ENCODE measurements around the gene THBS3. TPM values are rescaled to one million over a fixed set of nuclear protein-coding genes. Genes with fewer than 3 reads are reported as not detected.
A peak's percentile ranks its signal among the peaks of the same experiment; 100 is the strongest.
"Not testable (repeated sequence)": the region's sequence is repeated elsewhere in the genome, so short reads cannot be mapped to it uniquely, and the experiment has no call there.

Gene THBS3
- total RNA-seq, 1 donor from 2014 or later = 24.9 TPM

DNA sequence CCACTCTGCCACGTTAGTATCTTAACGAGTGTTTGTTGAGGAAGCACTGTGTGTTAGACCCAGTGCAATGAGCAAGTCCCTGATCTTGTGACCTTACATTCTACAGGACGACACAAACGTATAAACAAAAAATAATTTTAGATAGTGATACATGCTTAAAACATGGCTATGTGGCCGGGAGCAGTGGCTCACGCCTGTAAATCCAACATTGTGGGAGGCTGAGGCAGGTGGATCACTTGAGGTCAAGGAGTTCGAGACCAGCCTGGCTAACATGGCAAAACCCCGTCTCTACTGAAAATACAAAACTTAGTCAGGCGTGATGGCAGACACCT lies 20.4 kb upstream of the THBS3 start:
- Histone ChIP-seq H3K27me3 (no peaks in the 10 kb centered on the region), H3K4me1 (peaks cover 27% of the 10 kb centered on the region), H3K4me3 (peak overlapping the region; percentile 71), H3K27ac (peak overlapping the region; percentile 84), H3K9me3 (no peaks in the 10 kb centered on the region), H3K36me3 (no peaks in the 10 kb centered on the region)
- intact Hi-C loops (cut with DNase I) = no loop called here
- no peak for ATAC-seq
- TF ChIP-seq, protein P1, sequence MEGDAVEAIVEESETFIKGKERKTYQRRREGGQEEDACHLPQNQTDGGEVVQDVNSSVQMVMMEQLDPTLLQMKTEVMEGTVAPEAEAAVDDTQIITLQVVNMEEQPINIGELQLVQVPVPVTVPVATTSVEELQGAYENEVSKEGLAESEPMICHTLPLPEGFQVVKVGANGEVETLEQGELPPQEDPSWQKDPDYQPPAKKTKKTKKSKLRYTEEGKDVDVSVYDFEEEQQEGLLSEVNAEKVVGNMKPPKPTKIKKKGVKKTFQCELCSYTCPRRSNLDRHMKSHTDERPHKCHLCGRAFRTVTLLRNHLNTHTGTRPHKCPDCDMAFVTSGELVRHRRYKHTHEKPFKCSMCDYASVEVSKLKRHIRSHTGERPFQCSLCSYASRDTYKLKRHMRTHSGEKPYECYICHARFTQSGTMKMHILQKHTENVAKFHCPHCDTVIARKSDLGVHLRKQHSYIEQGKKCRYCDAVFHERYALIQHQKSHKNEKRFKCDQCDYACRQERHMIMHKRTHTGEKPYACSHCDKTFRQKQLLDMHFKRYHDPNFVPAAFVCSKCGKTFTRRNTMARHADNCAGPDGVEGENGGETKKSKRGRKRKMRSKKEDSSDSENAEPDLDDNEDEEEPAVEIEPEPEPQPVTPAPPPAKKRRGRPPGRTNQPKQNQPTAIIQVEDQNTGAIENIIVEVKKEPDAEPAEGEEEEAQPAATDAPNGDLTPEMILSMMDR (IDR thresholded peaks at IDR 0.05) = no peak
- no peak for DNase-seq

- TF ChIP-seq, protein P1 (IDR thresholded peaks at IDR 0.05) = no peak
- no peaks in the 10 kb centered on the region for H3K27me3 ChIP-seq
- no peaks in the 10 kb centered on the region for H3K36me3 ChIP-seq
- peak; percentile 98 for ATAC-seq
- intact Hi-C loops (cut with DNase I) = no loop called here
- peak; percentile 98 for DNase-seq
- peak overlapping the region; percentile 71 for H3K4me3 ChIP-seq
- peak overlapping the region; percentile 84 for H3K27ac ChIP-seq
- no peaks in the 10 kb centered on the region for H3K9me3 ChIP-seq
- peaks cover 27% of the 10 kb centered on the region for H3K4me1 ChIP-seq
Measured at GRCh38 chr1:155227261-155228095, 19.8 kb upstream of the THBS3 start.

- peak; percentile 45 for ATAC-seq
- intact Hi-C loops (cut with DNase I) = no loop called here
- peak; percentile 80 for DNase-seq
- Histone ChIP-seq H3K36me3 (no peaks in the 10 kb centered on the region), H3K27me3 (no peaks in the 10 kb centered on the region), H3K4me1 (peaks cover 27% of the 10 kb centered on the region), H3K4me3 (peak overlapping the region; percentile 71), H3K27ac (peak overlapping the region; percentile 84), H3K9me3 (no peaks in the 10 kb centered on the region)
- TF ChIP-seq, protein P1 (IDR thresholded peaks at IDR 0.05) = no peak
Measured at GRCh38 chr1:155226910-155227260, 19.2 kb upstream of the THBS3 start.

DNA sequence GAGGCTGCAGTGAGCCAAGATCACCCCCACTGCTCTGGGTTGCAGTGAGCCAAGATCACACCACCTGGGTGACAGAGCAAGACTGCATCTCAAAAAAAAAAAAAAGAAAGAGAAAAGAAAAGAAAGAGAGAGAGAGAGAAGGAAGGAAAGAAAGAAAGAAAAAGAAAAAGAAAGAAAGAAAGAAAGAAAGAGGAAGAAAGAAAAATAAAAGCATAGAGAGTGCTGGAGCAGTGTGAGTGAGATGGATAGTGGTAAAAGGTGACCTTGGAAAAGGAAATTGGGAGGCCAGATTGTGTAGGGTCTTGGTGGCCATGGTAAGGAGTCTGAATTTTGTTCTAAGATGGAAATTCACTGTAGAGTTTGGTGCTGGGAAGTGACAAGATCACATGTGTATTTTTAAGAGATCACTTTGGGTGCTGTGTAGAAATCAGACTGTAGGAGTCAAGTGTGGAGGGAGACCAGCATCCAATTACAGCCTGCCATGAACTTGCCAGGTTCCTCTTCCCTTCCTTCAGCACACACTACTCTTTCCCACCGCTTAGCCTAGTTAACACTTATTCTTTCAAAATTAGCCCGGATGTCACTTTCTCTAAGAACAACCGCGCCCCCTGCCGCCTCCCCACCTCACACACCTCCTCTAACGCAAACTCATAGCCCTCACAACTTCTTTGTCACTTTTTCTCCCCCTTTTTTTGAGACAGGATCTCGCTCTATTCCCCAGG lies 18.7 kb upstream of the THBS3 start:
- H3K4me3 ChIP-seq = peak overlapping the region; percentile 71
- DNase-seq (peak; percentile 88), ATAC-seq (peak; percentile 65)
- H3K36me3 ChIP-seq = no peaks in the 10 kb centered on the region
- H3K4me1 ChIP-seq = peaks cover 27% of the 10 kb centered on the region
- TF ChIP-seq, protein P1 (IDR thresholded peaks at IDR 0.05) = peak; percentile 45
- no peaks in the 10 kb centered on the region for H3K9me3 ChIP-seq
- intact Hi-C loops (cut with DNase I) = no loop called here
- no peaks in the 10 kb centered on the region for H3K27me3 ChIP-seq
- peak overlapping the region; percentile 84 for H3K27ac ChIP-seq

GRCh38 chr1:155225404-155225759 lies 17.7 kb upstream of the THBS3 start:
- DNase-seq; ATAC-seq; H3K27me3 ChIP-seq; intact Hi-C loops (cut with DNase I); H3K4me3 ChIP-seq; H3K36me3 ChIP-seq; H3K9me3 ChIP-seq: not testable (repeated sequence)
- Histone ChIP-seq H3K4me1 (peaks cover 27% of the 10 kb centered on the region), H3K27ac (peak overlapping the region; percentile 55)

DNA sequence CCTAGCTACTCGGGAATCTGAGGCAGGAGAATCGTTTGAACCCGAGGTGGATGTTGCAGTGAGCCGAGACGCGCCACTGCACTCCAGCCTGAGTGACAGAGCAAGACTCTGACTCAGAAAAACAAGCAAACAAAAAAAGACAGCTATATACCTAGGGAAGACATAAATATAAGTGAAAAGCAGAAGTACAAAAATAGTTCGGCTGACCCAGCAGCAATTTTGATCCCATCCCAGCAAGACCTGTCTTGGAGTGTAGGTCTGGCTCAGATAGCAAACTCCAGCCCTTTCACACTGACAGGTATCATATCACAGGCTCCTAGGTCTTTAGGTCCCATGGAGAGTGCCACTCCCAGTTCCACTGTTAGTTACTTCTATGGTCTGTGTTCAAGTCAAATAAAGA lies 15.3 kb upstream of the THBS3 start:
- ATAC-seq = no peak
- TF ChIP-seq, protein P1 (IDR thresholded peaks at IDR 0.05) = no peak
- Histone ChIP-seq H3K4me3 (no peak overlapping the region), H3K9me3 (no peaks in the 10 kb centered on the region), H3K4me1 (peaks cover 32% of the 10 kb centered on the region), H3K27ac (no peak overlapping the region), H3K36me3 (no peaks in the 10 kb centered on the region), H3K27me3 (no peaks in the 10 kb centered on the region)
- intact Hi-C loops (cut with DNase I) = no loop called here
- no peak for DNase-seq

DNA sequence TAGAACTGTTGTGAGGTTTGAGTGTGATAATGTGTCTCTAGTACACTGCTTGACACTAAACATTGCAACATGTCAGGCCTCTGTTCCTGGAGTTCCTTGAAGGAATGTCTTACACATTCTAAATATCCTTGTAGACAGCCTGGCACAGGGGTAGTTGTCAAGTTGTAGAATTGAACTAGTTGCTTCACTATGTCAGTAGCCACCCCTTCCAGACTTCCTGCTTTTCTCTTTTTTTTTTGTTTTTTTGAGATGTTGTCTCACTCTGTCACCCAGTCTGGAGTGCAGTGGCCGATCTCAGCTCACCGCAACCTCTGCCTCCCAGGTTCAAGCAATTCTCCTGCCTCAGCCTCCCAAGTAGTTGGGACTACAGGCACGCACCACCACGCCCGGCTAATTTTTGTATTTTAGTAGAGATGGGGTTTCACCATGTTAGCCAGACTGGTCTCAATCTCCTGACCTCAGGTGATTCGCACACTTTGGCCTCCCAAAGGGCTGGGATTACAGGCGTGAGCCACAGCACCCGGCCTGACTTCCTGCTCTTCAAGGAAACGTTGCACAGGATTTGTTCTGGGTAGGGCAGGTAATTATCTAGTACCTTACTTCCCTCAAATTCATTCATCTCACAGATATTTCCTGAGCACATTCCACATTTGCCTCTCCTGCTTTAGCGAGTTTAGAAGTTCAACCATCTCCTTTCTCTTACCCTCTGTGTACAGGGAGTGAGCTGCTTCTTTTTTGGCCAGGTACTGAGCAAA lies 12.7 kb upstream of the THBS3 start:
- H3K36me3 ChIP-seq; H3K9me3 ChIP-seq; H3K4me3 ChIP-seq; intact Hi-C loops (cut with DNase I); ATAC-seq; H3K27me3 ChIP-seq; H3K27ac ChIP-seq; DNase-seq: not testable (repeated sequence)
- peaks cover 20% of the 10 kb centered on the region for H3K4me1 ChIP-seq

Measured in upper lobe of right lung (tissue), 1 donor.